Liver (tissue), 9 donors: ENCODE measurements around the gene SDSL. TPM values are rescaled to one million over a fixed set of nuclear protein-coding genes. Genes with fewer than 3 reads are reported as not detected.

Source experiments
- DNase-seq: peaks from one replicate; pipeline ENCODE4 v3.0.0-alpha.2; 2017; ENCODE audit warnings: low spot score
- H3K27ac ChIP-seq, 2 donors: one replicate each; pipeline ENCODE4 v1.7.0; 2013; ENCODE audit warnings: inconsistent platforms in 2 of 2, low read length in 2 of 2, control low read depth in 1 of 2, low read depth in 1 of 2, mild to moderate bottlenecking in 1 of 2
- H3K27me3 ChIP-seq, 4 donors: one replicate each; pipeline versions ENCODE4 v1.6.1 to v1.7.0; 2013; ENCODE audit warnings: low read length in 3 of 4, inconsistent platforms in 1 of 4, mild to moderate bottlenecking in 1 of 4, moderate library complexity in 1 of 4; ENCODE audit not compliant: control insufficient read depth in 4 of 4, insufficient read depth in 4 of 4
- H3K36me3 ChIP-seq, 4 donors: one replicate each; pipeline versions ENCODE4 v1.6.1 to v1.7.0; 2013; ENCODE audit warnings: low read length in 3 of 4, mild to moderate bottlenecking in 3 of 4, low read depth in 1 of 4, moderate library complexity in 1 of 4; ENCODE audit not compliant: control insufficient read depth in 4 of 4, insufficient read depth in 3 of 4
- H3K4me1 ChIP-seq, 4 donors: one replicate each; pipeline versions ENCODE4 v1.6.1 to v1.7.0; 2013; ENCODE audit warnings: low read length in 3 of 4, mild to moderate bottlenecking in 3 of 4, moderate library complexity in 1 of 4; ENCODE audit not compliant: control insufficient read depth in 4 of 4, insufficient read depth in 4 of 4
- H3K4me3 ChIP-seq, 3 donors: one replicate each; pipeline versions ENCODE4 v1.6.1 to v1.7.0; 2013; ENCODE audit warnings: low read length in 3 of 3, control low read depth in 1 of 3, low read depth in 1 of 3, mild to moderate bottlenecking in 1 of 3
- H3K9ac ChIP-seq, 2 donors: one replicate each; pipeline ENCODE4 v1.7.0; 2013; ENCODE audit warnings: low read length in 2 of 2, mild to moderate bottlenecking in 2 of 2, moderate library complexity in 2 of 2, control low read depth in 1 of 2, low read depth in 1 of 2
- H3K9me3 ChIP-seq, 4 donors: one replicate each; pipeline versions ENCODE4 v1.6.1 to v1.7.0; 2013; ENCODE audit warnings: low read length in 3 of 4; ENCODE audit not compliant: control insufficient read depth in 4 of 4
- FOXA2 ChIP-seq: IDR thresholded peaks from 2 replicates; pipeline ENCODE4 v1.6.1; 2016; ENCODE audit warnings: antibody characterized with exemption
- HNF4A ChIP-seq, 2 donors: conservative IDR thresholded peaks; 2 replicates each; pipeline ENCODE4 v1.6.1; 2016; ENCODE audit warnings: antibody characterized with exemption in 2 of 2, mild to moderate bottlenecking in 2 of 2
- HNF4G ChIP-seq: IDR thresholded peaks from 2 replicates; pipeline ENCODE4 v1.6.1; 2016; ENCODE audit warnings: antibody characterized with exemption
- JUND ChIP-seq, 2 donors: IDR thresholded peaks; 2 replicates each; pipeline ENCODE4 v1.6.1; 2016; ENCODE audit warnings: antibody characterized with exemption in 2 of 2
- NR2F2 ChIP-seq: IDR thresholded peaks from 2 replicates; pipeline ENCODE4 v1.6.1; 2016; ENCODE audit warnings: antibody characterized with exemption
- RXRA ChIP-seq, 2 donors: IDR thresholded peaks; 2 replicates each; pipeline ENCODE4 v1.6.1; 2017 to 2018; ENCODE audit warnings: antibody characterized with exemption in 2 of 2, mild to moderate bottlenecking in 1 of 2
- SP1 ChIP-seq: IDR thresholded peaks from 2 replicates; pipeline ENCODE4 v1.6.1; 2018; ENCODE audit warnings: antibody characterized with exemption, mild to moderate bottlenecking
- TAF1 ChIP-seq: conservative IDR thresholded peaks from 2 replicates; pipeline ENCODE4 v1.6.1; 2016; ENCODE audit warnings: antibody characterized with exemption, mild to moderate bottlenecking
- YY1 ChIP-seq: IDR thresholded peaks from 2 replicates; pipeline ENCODE4 v1.6.1; 2016; ENCODE audit warnings: antibody characterized with exemption, mild to moderate bottlenecking
- WGBS: extraction: QIAGEN DNeasy Blood & Tissue Kit; methylation state at CpG from one replicate; pipeline ENCODE4 v1.1.7; 2013; 5-methylcytosine and 5-hydroxymethylcytosine counted together
- polyA plus RNA-seq, 2 donors: library from polyadenylated mRNA; stranded (reverse) in 1 of 2; unstranded in 1 of 2; fragments of 200-250 nt in 1 of 2; fragments of >200 nt in 1 of 2; fragmentation: Nextera tagmentation in 1 of 2; extraction: Ambion mirVana in 1 of 2; gene quantifications; one replicate each; pipeline versions ENCODE4 v1.2.1 to v1.2.3, GENCODE V29; 2013 to 2015
- total RNA-seq, 2 donors: library from RNA; depleted of rRNA; stranded (reverse); fragments of >200 nt; gene quantifications; one replicate each; pipeline ENCODE4 v1.2.3, GENCODE V29; 2014
- TF ChIP-seq, protein P1 (sequence below): IDR thresholded peaks from 2 replicates; pipeline ENCODE4 v1.6.1; 2016; ENCODE audit warnings: antibody characterized with exemption
- TF ChIP-seq, protein P2 (sequence below): IDR thresholded peaks from 2 replicates; pipeline ENCODE4 v1.6.1; 2016; ENCODE audit warnings: antibody characterized with exemption, mild to moderate bottlenecking
- TF ChIP-seq, protein P3 (sequence below): IDR thresholded peaks from 2 replicates; pipeline ENCODE4 v1.6.1; 2016; ENCODE audit warnings: antibody characterized with exemption
- TF ChIP-seq, protein P4 (sequence below): IDR thresholded peaks from 2 replicates; pipeline ENCODE4 v1.6.1; 2016; ENCODE audit warnings: antibody characterized with exemption
- TF ChIP-seq, protein P5 (sequence below): fragments of 150-350 bp; IDR thresholded peaks from 2 replicates; pipeline ENCODE4 v1.5.1; 2017; ENCODE audit warnings: improper control_type of control experiment, low read depth, low read length; ENCODE audit not compliant: missing input control
- donor health status: healthy.
- donor health status: healthy.
- donor health status: healthy.
- donor health status: healthy.
- donor health status: healthy.

SDSL gene
- total and polyA plus RNA-seq, 4 donors, result 22.4 to 93.1 (median 33.7) TPM

DNA sequence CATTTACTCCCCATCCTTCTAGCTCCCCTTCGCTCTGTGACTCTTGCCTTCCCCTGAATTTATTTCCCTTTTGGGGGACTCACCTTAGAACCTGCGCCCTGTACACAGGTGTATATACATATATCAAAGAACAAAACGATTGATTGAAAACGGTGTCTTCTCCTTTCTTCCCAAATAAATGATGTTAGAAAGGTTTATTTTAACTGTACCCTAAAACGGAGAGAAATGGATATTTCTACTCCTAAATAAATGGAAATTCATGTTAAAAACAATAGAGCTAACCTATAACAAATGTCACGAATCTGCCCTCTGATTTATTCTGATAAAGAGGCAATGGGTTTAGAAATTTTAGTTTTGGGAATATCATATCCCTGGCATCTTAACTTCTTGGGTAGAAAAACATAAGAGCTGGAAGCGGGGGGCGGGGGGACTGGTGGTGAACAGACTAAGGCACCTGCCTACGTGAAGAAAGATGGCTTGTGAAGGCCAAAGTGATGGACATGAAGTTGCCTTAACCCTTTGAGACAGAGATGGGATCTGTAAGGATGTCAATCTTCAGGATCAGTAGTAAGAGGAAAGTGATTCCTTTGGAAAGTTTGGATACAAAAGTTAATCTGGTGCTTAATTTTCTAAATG, 58.3 kb downstream of the SDSL start:
- Histone ChIP-seq H3K4me3 (no peak overlapping the region), H3K9me3 (peaks cover 0 to 2% (median 0%) of the 10 kb centered on the region in 4 donors), H3K27ac (no peak overlapping the region), H3K27me3 (peaks cover 8 to 26% (median 12%) of the 10 kb centered on the region in 4 donors), H3K36me3 (no peaks in the 10 kb centered on the region), H3K4me1 (no peaks in the 10 kb centered on the region), H3K9ac (no peak overlapping the region)
- no peak for DNase-seq
- WGBS, result 19% methylated on average over 9 of the region's 9 CpGs
- TF ChIP-seq, protein P1, sequence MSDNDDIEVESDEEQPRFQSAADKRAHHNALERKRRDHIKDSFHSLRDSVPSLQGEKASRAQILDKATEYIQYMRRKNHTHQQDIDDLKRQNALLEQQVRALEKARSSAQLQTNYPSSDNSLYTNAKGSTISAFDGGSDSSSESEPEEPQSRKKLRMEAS, result no peak
- TF ChIP-seq, protein P2, sequence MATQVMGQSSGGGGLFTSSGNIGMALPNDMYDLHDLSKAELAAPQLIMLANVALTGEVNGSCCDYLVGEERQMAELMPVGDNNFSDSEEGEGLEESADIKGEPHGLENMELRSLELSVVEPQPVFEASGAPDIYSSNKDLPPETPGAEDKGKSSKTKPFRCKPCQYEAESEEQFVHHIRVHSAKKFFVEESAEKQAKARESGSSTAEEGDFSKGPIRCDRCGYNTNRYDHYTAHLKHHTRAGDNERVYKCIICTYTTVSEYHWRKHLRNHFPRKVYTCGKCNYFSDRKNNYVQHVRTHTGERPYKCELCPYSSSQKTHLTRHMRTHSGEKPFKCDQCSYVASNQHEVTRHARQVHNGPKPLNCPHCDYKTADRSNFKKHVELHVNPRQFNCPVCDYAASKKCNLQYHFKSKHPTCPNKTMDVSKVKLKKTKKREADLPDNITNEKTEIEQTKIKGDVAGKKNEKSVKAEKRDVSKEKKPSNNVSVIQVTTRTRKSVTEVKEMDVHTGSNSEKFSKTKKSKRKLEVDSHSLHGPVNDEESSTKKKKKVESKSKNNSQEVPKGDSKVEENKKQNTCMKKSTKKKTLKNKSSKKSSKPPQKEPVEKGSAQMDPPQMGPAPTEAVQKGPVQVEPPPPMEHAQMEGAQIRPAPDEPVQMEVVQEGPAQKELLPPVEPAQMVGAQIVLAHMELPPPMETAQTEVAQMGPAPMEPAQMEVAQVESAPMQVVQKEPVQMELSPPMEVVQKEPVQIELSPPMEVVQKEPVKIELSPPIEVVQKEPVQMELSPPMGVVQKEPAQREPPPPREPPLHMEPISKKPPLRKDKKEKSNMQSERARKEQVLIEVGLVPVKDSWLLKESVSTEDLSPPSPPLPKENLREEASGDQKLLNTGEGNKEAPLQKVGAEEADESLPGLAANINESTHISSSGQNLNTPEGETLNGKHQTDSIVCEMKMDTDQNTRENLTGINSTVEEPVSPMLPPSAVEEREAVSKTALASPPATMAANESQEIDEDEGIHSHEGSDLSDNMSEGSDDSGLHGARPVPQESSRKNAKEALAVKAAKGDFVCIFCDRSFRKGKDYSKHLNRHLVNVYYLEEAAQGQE, result peak; percentile 84

DNA sequence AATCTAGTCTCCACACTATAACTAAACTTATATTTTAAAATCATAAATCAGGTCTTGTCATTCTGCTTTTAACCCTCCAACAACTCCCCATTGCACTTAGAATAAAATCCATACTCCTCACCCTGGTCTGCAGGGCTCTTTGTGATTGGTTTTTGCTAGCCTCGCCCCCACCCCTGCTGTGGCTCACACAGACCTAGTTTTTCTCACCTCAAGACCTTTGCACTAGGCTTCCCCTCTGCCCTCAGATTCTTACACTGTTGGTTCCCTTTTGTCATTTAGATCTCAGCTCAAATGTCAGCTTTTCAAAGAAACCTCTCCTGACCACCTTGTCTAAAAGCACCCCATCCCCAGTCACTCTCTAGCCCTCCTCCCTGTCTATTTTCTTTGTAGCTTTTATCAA, 60.2 kb downstream of the SDSL start:
- peaks cover 0 to 2% (median 0%) of the 10 kb centered on the region in 4 donors for H3K9me3 ChIP-seq
- no peak overlapping the region for H3K4me3 ChIP-seq
- no peaks in the 10 kb centered on the region for H3K4me1 ChIP-seq
- peaks cover 3 to 24% (median 13%) of the 10 kb centered on the region in 4 donors for H3K27me3 ChIP-seq
- TF ChIP-seq RXRA (IDR thresholded peaks at IDR 0.05) (no peak), YY1 (no peak), HNF4A (conservative IDR thresholded peaks at IDR 0.05) (no peak), FOXA2 (no peak), NR2F2 (no peak), HNF4G (no peak), SP1 (no peak), TAF1 (no peak), JUND (IDR thresholded peaks at IDR 0.05) (no peak)
- TF ChIP-seq, protein P3, sequence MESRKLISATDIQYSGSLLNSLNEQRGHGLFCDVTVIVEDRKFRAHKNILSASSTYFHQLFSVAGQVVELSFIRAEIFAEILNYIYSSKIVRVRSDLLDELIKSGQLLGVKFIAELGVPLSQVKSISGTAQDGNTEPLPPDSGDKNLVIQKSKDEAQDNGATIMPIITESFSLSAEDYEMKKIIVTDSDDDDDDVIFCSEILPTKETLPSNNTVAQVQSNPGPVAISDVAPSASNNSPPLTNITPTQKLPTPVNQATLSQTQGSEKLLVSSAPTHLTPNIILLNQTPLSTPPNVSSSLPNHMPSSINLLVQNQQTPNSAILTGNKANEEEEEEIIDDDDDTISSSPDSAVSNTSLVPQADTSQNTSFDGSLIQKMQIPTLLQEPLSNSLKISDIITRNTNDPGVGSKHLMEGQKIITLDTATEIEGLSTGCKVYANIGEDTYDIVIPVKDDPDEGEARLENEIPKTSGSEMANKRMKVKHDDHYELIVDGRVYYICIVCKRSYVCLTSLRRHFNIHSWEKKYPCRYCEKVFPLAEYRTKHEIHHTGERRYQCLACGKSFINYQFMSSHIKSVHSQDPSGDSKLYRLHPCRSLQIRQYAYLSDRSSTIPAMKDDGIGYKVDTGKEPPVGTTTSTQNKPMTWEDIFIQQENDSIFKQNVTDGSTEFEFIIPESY, result no peak
- TF ChIP-seq, protein P4, sequence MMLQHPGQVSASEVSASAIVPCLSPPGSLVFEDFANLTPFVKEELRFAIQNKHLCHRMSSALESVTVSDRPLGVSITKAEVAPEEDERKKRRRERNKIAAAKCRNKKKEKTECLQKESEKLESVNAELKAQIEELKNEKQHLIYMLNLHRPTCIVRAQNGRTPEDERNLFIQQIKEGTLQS, result no peak
- TF ChIP-seq, protein P5, sequence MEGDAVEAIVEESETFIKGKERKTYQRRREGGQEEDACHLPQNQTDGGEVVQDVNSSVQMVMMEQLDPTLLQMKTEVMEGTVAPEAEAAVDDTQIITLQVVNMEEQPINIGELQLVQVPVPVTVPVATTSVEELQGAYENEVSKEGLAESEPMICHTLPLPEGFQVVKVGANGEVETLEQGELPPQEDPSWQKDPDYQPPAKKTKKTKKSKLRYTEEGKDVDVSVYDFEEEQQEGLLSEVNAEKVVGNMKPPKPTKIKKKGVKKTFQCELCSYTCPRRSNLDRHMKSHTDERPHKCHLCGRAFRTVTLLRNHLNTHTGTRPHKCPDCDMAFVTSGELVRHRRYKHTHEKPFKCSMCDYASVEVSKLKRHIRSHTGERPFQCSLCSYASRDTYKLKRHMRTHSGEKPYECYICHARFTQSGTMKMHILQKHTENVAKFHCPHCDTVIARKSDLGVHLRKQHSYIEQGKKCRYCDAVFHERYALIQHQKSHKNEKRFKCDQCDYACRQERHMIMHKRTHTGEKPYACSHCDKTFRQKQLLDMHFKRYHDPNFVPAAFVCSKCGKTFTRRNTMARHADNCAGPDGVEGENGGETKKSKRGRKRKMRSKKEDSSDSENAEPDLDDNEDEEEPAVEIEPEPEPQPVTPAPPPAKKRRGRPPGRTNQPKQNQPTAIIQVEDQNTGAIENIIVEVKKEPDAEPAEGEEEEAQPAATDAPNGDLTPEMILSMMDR, result no peak
- TF ChIP-seq, protein P1, result no peak
- H3K9ac ChIP-seq, result no peak overlapping the region
- no peak for DNase-seq
- no peak overlapping the region for H3K27ac ChIP-seq
- WGBS, result 0% methylated on average over 1 of the region's 1 CpG
- H3K36me3 ChIP-seq, result no peaks in the 10 kb centered on the region
